ENCODE results near the gene SBSN.

The SBSN gene

GRCh38 chr19:35533822-35534392 lies 5.8 kb upstream of the SBSN start:
- no peak for DNase-seq (ENCODE audit: low read depth in 2 of 3, low spot score in 2 of 3)

GRCh38 chr19:35533201-35533821 lies 5.2 kb upstream of the SBSN start, which contains the start of gene GAPDHS:
GAPDHS (plus strand) TSS chr19:35533456; CDS start chr19:35533528, 72 bp downstream.
- no peak for DNase-seq (ENCODE audit: low read depth in 2 of 3, low spot score in 2 of 3)

DNA sequence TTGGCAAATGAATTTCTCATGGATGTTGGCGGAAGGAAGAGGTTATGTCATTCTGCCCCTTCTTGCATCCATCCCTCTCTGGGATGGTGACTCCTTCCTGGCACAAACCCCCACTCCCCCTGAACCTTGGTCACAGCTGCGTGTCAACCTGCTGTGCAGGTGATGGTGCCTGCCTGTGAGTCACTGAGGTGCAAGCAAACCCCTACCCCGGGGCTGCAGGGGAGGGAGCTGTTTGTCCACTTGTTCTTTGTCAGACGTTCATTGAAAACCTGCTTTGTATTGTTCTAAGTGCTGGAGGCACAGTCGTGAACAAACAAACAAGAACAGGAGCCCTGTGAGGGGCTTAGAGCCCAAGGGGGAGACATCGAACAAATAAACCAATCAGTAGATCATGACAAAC lies 3.2 kb upstream of the SBSN start:
- no peak for DNase-seq (ENCODE audit: low read depth in 2 of 3, low spot score in 2 of 3)

GRCh38 chr19:35529241-35530218 lies 1.4 kb upstream of the SBSN start:
- no peak for DNase-seq (ENCODE audit: low read depth in 2 of 3, low spot score in 2 of 3)

DNA sequence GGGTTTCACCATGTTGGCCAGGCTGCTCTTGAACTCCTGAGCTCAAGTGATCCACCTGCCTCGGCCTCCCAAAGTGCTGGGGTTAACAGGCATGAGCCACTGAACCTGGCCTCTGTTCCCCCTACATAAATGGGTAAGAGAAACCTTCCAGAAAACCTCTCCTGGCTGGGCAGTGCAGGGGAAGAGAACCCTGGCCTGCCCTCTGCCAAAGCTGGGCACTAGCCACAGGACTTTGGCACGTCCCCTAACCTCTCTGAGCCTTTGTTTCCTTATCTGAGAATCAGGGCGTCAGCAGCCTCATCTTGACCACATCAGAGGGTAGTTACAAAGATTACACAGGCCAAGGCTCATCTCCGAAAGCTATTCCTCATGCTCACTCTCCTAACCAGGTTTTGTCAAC lies 2.2 kb downstream of the SBSN start:
- DNase-seq (ENCODE audit: low read depth in 2 of 3, low spot score in 2 of 3), result no peak

- no peak for DNase-seq (ENCODE audit: low read depth in 2 of 3, low spot score in 2 of 3)
Observed at GRCh38 chr19:35524181-35524837, 3.8 kb downstream of the SBSN start.

DNA sequence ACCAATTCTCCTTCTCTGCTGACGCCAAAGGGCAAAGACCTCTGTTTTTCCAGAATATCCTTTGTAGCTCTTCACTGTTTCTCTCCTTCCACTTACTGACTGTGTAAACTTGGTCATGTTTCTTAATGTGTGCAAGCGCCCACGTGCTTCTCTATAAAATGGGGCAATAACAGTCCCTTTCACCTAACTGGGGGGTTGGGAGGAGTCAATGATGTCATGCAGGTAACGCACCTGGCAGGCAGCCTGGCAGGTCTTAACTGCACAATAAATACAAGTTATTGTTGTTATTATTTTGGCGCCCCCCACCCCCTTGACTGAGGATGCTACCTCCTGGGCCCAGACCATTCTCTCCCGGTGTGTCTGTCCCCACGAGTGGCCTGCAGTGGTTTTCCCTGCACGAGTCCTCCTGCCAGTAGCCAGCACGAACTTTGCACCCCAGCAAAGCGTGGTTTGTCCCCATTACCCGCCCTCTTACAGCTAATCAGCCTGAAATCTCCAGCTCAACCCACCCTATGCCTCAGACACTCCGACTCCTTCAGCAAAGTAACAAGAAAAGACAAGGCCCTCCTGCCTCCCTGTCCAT lies 5.3 kb downstream of the SBSN start:
- DNase-seq (ENCODE audit: low read depth in 2 of 3, low spot score in 2 of 3), result no peak

DNA sequence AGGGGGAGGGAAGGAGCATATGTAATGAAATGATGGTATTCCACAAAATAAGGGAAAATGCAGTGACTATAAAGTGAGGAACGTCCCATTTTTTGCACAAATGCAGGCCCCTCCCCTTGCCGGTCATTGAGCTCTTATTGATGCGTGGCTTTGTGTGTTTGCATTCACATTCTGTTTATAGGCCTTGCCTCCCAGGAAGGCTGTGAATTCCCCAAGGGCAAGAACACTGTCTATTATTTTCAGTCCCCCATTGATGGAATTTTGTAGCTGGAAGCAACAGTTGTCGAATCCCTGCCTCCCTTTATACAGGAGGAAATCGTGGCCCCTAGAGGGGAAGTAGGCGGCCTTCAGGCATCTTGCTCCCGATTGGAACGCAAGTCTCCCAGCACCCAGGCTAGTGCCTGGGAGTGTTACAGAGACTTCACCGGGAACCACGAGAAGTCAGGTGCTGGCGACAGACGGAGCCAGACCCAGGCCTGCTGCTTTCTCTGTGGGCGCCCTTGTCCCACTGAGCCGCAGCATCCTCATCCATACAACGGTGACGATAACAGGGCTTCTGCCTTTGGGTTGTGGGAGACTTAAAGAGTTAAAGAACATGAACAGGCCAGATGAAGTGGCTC lies 6.9 kb downstream of the SBSN start:
- no peak for DNase-seq (ENCODE audit: low read depth in 2 of 3, low spot score in 2 of 3)

- no peak for DNase-seq (ENCODE audit: low read depth in 2 of 3, low spot score in 2 of 3)
Observed at GRCh38 chr19:35519291-35519690, 8.8 kb downstream of the SBSN start.

- DNase-seq (ENCODE audit: low read depth in 2 of 3, low spot score in 2 of 3), result no peak
Observed at GRCh38 chr19:35518313-35518712, 9.8 kb downstream of the SBSN start.

DNA sequence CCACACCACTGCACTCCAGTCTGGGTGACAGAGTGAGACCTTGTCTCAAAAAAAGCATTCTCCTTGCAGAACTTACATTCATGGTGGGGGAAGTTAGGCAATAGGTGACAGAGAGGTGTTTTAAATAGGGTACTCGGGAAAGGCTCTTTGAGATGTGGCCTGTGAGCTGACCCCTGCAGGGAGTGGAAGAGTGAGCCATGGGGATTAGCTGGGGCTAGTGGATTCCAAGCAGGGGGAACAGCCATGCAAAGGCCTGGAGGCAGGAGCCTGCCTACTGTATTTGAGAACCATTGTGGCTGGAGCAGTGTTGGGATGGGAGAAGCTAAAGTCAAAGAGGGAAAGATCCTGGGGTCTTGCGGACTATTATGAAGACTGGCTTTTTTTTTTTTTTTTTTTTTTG lies 10.8 kb downstream of the SBSN start:
- no peak for DNase-seq (ENCODE audit: low read depth in 2 of 3, low spot score in 2 of 3)

GRCh38 chr19:35516310-35516709 lies 11.8 kb downstream of the SBSN start:
- DNase-seq (ENCODE audit: low read depth in 2 of 3, low spot score in 2 of 3), result no peak

GRCh38 chr19:35514282-35514809 lies 13.8 kb downstream of the SBSN start:
- DNase-seq (ENCODE audit: low read depth in 2 of 3, low spot score in 2 of 3), result no peak

DNA sequence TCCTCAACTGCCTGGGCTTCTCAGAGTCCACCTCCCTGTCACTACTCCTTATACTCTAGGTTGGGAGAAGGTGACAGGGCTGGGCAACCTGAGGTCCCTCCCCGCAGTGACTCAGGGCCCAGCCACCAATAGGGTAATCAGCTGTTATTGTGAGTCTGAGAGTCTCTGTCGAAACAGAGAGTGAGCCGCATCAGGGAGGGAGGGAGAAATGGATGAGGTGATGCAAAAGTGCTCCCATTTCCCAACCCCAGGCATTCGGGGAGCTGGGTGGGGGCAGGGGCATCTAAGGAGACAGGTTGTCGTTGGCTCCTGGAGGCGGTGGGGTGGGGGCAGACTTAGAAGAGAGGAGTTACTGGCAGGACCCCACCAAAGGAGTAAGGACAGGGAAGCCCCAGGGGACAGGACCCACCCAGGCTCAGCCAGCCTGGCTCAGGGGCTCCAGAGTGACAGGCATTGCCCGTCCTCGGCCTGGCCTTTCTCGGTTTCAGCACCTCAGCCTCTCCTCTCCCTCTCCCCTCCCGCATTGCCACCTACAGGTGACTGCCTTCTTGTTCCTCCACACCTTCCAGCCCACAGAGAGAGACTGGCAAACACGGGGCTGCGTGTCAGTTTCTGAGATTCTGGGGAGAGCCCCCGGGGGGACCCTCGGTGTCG lies 14.4 kb downstream of the SBSN start, which contains the start of gene DMKN:
DMKN (minus strand) TSS at position 22 of the 654 bp plus-strand sequence. CDS start 174 bp downstream, outside the sequence.
- DNase-seq (ENCODE audit: low read depth in 2 of 3, low spot score in 2 of 3), result no peak

GRCh38 chr19:35512831-35513627 lies 15.1 kb downstream of the SBSN start:
- no peak for DNase-seq (ENCODE audit: low read depth in 2 of 3, low spot score in 2 of 3)

DNA sequence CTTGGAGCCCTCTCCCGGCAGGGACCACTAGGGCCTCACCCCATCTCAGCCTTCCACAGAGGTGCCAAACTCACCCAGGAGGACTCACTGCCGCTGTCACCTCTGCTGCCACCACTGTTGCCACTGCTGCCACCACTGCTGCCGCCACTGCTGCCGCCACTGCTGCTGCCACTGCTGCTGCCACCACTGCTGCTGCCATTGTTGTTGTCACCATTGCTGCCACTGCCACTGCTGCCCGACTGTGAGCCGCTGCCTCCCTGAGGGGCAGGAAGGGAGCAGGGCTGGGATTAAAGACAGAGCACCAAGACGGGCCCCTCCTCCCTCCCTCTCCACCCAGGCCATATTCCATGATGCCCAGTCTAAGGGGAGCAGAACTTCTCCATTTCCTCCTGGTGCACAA lies 16.8 kb downstream of the SBSN start:
- no peak for DNase-seq (ENCODE audit: low read depth in 2 of 3, low spot score in 2 of 3)

GRCh38 chr19:35510626-35510964 lies 17.5 kb downstream of the SBSN start:
- no peak for DNase-seq (ENCODE audit: low read depth in 2 of 3, low spot score in 2 of 3)

GRCh38 chr19:35509861-35510625 lies 18.1 kb downstream of the SBSN start:
- peak; percentile 16 to 72 (median 68) for DNase-seq (ENCODE audit: low read depth in 2 of 3, low spot score in 2 of 3)
